NB4 (cell line): ENCODE results near the gene SPEG.

ENCODE experiments used
- DNase-seq: peaks from one replicate; pipeline ENCODE4 v3.0.0; 2010; ENCODE audit warnings: low read depth
- H3K4me3 ChIP-seq: one replicate; pipeline ENCODE4 v1.5.1; 2011; ENCODE audit warnings: mild to moderate bottlenecking, low read depth, low read length, moderate library complexity
- MYC ChIP-seq: IDR thresholded peaks from 2 replicates; pipeline ENCODE4 v1.6.1; 2011; ENCODE audit warnings: low read depth, low read length
- POLR2A ChIP-seq: IDR thresholded peaks from 2 replicates; pipeline ENCODE4 v1.6.1; 2011; ENCODE audit warnings: mild to moderate bottlenecking; ENCODE audit not compliant: insufficient read length; ENCODE audit errors: extremely low read depth
- TF ChIP-seq, protein P1 (sequence below): IDR thresholded peaks from one replicate; pipeline ENCODE4 v1.5.1; 2012; ENCODE audit warnings: low read depth, low read length
- TF ChIP-seq, protein P2 (sequence below): IDR thresholded peaks from 2 replicates; pipeline ENCODE4 v1.6.1; 2011; ENCODE audit warnings: low read depth, low read length

The SPEG gene

DNA sequence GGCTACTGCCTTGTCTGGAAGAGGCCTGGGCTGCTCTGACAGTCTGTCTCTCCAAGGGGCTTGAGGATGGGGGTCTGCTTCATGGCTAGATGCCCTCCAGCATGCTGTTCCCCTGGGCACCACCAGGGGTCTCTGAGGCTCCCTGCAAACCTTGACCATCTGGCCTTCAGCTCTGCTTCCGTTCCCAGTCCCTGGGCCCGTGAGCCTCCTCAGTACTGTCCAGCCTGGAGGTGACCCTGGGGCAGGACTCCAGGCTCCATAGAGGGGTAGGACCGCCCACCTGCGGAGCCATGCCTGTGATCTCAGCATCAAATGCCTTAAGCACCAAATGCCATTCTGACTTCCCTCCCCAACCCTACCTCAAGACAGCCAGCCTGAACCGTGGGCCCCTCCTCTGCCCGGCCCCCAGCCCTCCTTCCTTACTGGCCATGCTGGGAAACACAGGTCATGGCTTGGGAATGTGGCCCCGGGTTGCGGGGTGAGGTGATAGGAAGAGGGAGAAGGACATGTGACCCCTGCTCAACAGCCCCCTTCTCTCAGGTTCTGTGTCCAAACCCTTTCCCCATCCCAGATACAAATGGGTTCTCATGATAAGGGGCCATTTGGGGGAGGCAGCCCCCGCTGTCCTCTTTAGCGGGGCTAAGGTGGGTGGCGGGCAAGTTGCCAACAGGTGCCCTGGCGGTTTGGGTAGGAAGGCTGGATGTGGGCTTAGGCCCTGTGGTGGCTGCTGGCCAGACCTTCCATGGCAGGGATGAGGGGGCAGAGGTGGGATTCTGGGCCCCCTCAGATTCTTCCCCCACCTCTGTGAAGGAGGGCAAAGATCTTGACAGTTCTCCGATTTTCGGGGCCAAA is 25.0 kb downstream of the SPEG start:
- no peak overlapping the region for H3K4me3 ChIP-seq
- DNase-seq = peak; percentile 77
- TF ChIP-seq, protein P1, sequence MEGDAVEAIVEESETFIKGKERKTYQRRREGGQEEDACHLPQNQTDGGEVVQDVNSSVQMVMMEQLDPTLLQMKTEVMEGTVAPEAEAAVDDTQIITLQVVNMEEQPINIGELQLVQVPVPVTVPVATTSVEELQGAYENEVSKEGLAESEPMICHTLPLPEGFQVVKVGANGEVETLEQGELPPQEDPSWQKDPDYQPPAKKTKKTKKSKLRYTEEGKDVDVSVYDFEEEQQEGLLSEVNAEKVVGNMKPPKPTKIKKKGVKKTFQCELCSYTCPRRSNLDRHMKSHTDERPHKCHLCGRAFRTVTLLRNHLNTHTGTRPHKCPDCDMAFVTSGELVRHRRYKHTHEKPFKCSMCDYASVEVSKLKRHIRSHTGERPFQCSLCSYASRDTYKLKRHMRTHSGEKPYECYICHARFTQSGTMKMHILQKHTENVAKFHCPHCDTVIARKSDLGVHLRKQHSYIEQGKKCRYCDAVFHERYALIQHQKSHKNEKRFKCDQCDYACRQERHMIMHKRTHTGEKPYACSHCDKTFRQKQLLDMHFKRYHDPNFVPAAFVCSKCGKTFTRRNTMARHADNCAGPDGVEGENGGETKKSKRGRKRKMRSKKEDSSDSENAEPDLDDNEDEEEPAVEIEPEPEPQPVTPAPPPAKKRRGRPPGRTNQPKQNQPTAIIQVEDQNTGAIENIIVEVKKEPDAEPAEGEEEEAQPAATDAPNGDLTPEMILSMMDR = peak; percentile 98
- TF ChIP-seq POLR2A (no peak), MYC (peak; percentile 7; the same call in 1 of the 2 replicates)
- TF ChIP-seq, protein P2, sequence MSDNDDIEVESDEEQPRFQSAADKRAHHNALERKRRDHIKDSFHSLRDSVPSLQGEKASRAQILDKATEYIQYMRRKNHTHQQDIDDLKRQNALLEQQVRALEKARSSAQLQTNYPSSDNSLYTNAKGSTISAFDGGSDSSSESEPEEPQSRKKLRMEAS = peak; percentile 63

- peak; percentile 97 for DNase-seq
- H3K4me3 ChIP-seq = peak overlapping the region; percentile 41
Observed at GRCh38 chr2:219460424-219460926, 25.8 kb downstream of the SPEG start.

GRCh38 chr2:219461047-219461514 is 26.4 kb downstream of the SPEG start:
- peak; percentile 96 for DNase-seq
- TF ChIP-seq MYC (peak; percentile 25), POLR2A (peak; percentile 48)
- TF ChIP-seq, protein P1 = no peak
- TF ChIP-seq, protein P2 = peak; percentile 57
- peak overlapping the region; percentile 41 for H3K4me3 ChIP-seq

More at GRCh38 chr2:219460424-219460926, 25.8 kb downstream of the SPEG start:
- TF ChIP-seq, protein P1 = no peak
- TF ChIP-seq MYC (no peak), POLR2A (peak; percentile 18)
- TF ChIP-seq, protein P2 = 0 out of 2 replicates have a peak, but pooled peaks have one; percentile 20

DNA sequence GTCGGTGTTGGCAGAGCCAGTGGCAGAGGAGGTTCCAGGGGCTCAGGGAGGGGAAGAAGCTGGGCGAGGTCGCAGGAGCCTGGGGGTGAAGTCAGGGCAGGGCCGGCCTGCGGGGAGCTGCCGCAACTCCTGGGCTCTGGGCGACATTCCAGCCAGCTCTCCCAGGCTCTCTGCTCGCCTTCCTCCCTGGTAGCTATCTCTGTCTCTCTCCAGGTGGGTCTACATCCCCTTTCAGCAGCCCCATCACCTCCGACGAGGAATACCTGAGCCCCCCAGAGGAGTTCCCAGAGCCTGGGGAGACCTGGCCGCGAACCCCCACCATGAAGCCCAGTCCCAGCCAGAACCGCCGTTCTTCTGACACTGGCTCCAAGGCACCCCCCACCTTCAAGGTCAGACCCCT is 27.0 kb downstream of the SPEG start:
- DNase-seq = no peak
- no peak for TF ChIP-seq POLR2A
- TF ChIP-seq, protein P2 = no peak
- TF ChIP-seq, protein P1 = no peak
- TF ChIP-seq MYC = no peak
- peak overlapping the region; percentile 41 for H3K4me3 ChIP-seq

DNA sequence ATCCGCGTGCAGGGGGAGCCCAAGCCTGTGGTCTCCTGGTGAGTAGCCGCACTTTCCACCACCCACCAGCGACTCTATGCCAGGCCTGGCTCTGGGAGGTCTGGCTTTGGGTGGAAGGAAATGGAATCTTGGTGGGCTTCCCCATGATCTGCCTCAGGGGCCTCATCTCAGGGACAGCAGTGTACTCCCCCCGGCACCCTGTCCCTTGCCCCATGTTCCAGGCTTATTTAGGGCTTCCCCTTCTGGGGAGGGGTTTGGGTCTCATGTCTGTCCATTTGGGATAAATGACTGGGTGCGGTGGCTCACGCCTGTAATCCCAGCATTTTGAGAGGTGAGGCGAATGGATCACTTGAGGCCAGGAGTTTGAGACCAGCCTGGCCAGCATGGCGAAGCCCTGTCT is 27.7 kb downstream of the SPEG start:
- no peak overlapping the region for H3K4me3 ChIP-seq
- DNase-seq = no peak
- TF ChIP-seq, protein P2 = no peak
- TF ChIP-seq MYC (no peak), POLR2A (no peak)
- TF ChIP-seq, protein P1 = no peak
